ENCODE results near the gene ASMT.
"Not testable (repeated sequence)": the region's sequence is repeated elsewhere in the genome, so short reads cannot be mapped to it uniquely, and the experiment has no call there.

The ASMT gene

GRCh38 chrX:1652011-1652811 lies 37.4 kb downstream of the ASMT start:
- DNase-seq (ENCODE audit: low read depth in 3 of 3), result not testable (repeated sequence)

GRCh38 chrX:1656379-1656778 lies 41.5 kb downstream of the ASMT start:
- no peak for DNase-seq (ENCODE audit: low read depth in 3 of 3)

DNA sequence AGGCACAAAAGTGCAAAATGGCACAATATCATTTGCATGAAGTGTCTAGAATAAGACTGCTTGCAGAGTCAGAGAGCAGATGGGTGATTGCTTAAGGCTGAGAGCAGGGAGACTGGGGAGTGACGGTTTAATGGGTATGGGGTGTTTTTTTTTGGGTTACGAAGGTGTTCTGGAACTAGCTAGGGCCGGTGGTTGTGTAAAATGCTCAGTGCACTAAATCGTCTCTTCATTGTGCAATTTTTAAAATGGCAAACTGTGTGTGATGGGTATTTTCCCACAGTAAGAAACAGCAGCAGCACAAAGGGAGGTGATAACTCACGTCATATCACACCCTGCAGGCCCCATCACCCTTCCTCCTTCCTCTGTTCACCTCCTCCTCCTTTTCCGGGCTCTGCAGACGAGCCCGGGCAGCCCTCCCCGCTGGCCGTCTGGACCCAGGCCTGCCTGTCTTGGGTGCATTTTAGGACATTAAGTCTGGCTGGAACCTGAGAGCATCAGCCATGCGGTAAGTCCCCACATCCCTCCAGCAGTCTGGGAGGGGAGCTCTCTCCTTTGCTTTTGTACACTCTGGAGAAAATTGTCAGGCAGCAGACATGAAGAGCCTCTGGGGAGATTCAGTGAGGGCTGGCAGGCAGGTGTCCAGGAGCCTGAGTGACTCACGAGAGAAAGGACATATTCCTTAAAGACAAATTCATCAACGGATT lies 42.7 kb downstream of the ASMT start:
- peak; percentile 9 to 27 (median 23) for DNase-seq (ENCODE audit: low read depth in 3 of 3)

DNA sequence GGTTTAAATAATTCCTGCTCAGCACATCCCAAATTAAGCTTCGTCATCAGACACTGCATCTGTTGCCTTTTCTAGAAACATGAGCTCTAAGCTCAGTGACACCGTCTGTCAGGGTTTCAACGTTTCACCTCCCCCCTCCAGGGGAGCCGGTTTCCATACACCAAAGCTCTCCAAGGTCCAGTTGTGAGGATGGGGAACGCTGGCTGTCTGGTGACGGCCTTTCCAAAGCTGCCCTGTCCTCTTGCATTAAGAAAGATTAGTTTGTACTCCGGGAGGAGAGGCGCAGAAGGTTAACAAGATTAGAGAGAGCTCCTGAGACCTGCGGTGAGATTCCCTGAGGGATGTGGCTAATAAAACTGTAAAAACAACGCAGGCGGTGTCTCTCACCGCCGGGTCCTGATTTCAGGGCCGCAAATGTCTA lies 43.2 kb downstream of the ASMT start:
- no peak for DNase-seq (ENCODE audit: low read depth in 3 of 3)

DNA sequence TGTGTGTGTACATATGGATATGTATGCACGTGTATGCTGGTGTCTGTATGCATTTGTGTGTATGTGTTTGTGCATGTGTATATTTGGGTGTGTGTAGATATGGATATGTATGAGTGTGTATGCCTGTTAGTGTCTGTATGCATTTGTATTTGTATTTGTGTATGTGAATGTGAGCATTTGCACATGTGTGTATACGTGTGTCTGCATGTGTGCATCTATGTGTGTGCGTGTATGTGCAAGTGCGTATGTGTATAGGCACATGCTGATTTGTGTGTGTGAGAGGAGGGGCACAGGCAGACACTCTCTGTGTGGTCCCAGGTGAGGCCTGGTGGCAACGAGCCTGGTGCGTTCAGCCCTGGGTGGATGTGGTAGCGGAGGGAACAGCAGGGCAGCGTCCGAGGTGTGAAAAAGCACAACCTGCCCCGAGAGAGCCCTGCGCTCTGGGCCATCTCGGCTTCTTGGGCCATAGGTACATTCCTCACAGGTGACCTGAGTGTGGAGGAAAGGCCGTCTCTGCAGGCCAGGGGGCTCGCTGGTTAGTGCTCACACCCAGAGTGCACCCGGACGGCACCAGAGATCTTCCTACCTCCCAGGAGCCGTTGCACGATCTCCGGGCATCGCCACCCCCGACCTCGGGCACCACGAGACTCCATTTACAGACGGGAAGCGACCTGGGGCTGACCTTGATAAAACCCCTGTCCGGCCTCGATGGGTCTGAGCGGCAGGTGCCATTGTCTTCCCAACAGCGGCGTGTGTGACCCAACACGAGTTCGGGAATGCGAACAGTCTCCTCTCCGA lies 45.0 kb downstream of the ASMT start:
- no peak for DNase-seq (ENCODE audit: low read depth in 3 of 3)

- DNase-seq (ENCODE audit: low read depth in 3 of 3), result peak in 2 of 3 experiments; percentile 65 to 84
These were observed 46.4 kb downstream of the ASMT start for GRCh38 chrX:1661048-1661921.

DNA sequence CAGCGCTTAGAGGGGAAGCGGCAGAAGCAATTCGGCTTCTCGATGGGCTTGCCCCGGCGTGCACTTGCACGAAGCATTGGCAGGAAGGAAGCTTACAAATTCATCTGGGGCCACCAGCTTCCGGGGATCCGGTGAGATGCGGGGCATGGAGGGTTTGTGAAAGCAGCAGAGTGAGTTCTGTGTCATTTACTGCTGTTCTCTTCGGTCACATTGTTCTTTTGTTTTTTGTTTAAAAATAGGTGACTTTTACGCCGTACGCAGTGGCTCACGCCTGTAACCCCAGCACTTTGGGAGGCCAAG lies 47.0 kb downstream of the ASMT start:
- DNase-seq (ENCODE audit: low read depth in 3 of 3), result no peak

DNA sequence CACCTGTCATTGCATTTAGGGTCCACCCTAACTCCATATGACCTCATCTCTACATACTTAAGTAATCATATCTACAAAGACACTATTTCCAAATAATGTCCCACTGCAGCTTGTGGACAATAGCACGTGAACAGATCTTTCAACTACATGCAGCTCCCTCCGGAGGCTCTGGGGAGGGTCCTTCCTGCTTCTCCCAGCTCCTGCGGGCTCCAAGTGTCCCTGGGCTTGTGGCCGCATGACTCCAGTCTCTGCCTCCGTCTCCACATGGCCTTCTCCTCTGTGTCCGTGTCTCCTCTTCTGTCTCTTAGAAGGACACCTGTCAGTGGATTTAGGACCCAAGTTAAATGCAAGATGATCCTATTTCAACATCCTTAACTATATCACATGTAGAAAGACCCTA lies 52.7 kb downstream of the ASMT start:
- DNase-seq (ENCODE audit: low read depth in 3 of 3), result no peak

DNA sequence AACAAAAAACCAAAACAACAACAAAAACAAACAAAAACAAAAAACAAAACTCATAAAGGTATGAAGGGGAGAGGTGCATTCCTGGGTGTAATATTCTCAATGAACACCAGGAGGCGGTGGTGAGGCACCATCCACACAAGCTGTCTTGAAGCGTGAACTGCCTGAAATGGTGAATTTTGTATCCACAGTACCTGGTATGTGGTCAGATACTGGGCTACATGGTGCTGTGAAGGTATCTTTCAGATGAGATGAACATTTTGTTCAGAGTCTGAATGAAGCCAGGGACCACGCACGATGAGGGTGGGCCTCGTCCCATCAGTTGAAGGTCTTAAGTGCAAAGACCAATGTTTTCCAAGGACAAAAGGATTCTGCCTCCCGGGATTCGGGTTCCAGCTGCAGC lies 58.5 kb downstream of the ASMT start:
- DNase-seq (ENCODE audit: low read depth in 3 of 3), result no peak

DNA sequence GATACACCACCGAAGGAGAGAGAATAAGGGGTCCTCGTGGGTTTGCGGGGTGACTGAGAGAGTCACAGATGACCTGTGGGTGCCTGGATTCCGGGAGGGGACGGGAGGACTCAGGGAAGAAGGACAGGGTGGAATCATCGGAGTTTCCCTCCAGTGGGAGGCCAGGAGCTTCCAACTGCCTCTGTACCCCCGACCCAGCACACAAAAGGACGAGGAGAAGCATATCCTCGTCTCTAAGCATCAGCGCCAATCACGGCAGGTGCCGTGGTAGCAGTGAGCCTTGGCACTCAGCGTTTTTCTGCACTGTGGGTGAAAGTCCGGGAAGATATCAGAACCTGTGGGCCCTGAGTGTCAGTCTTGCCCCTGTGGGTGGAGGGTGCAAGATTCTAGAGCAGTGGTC lies 62.0 kb downstream of the ASMT start:
- no peak for DNase-seq (ENCODE audit: low read depth in 3 of 3)

GRCh38 chrX:1679238-1679637 lies 64.4 kb downstream of the ASMT start:
- DNase-seq (ENCODE audit: low read depth in 3 of 3), result no peak

DNA sequence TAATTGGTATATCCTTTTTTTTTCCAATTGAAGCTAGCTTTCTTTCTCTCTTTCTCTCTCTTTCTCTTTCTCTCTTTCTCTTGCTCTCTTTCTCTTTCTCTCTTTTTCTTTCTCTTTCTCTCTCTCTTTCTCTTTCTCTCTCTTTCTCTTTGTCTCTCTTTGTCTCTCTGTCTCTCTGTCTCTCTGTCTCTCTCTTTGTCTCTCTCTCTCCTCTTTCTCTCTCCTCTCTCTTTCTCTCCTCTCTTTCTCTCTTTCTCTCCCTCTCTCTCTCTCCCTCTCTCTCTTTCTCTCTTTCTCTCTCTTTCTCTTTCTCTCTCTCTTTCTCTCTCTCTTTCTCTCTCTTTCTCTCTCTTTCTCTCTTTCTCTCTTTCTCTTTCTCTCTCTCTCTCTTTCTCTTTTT lies 66.6 kb downstream of the ASMT start:
- DNase-seq (ENCODE audit: low read depth in 3 of 3), result no peak

GRCh38 chrX:1681856-1682255 lies 67.0 kb downstream of the ASMT start:
- DNase-seq (ENCODE audit: low read depth in 3 of 3), result not testable (repeated sequence)

- DNase-seq (ENCODE audit: low read depth in 3 of 3), result not testable (repeated sequence)
These were observed 67.6 kb downstream of the ASMT start for GRCh38 chrX:1682501-1682900.

DNA sequence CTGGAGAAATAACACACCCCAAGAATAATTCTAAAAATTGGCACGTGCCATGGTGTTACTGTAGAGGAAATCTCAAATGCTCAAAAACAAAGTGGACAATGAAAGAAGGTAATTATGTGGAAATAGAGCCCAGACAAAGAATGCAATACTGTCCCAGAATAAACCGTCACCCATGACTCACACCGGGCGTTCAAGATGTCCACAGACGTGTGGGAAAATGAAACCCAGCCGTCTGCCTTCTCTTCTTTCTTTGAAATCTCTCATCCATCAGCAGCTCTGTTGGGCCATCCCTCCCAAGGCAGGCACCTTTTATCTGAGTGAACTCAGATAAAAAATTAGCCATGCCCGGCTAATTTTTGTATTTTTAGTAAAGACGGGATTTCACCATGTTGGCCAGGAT lies 70.0 kb downstream of the ASMT start:
- DNase-seq (ENCODE audit: low read depth in 3 of 3), result not testable (repeated sequence)

- not testable (repeated sequence) for DNase-seq (ENCODE audit: low read depth in 3 of 3)
These were observed 70.6 kb downstream of the ASMT start for GRCh38 chrX:1685444-1685880.

GRCh38 chrX:1686642-1687041 lies 71.8 kb downstream of the ASMT start:
- DNase-seq (ENCODE audit: low read depth in 3 of 3), result no peak

Data from stimulated activated CD4-positive, alpha-beta T cell treated with anti-CD3 and anti-CD28 coated beads, TNF-alpha, amount 100 ng/mL, for 4 hours (primary cell).